Kidney epithelial cell (primary cell): Measurements from ENCODE around the gene PHF23. TPM values are rescaled to one million over a fixed set of nuclear protein-coding genes. Genes with fewer than 3 reads are reported as not detected.

Experiments
- DNase-seq: peaks from one replicate; pipeline ENCODE4 v3.0.0-alpha.2; 2010; ENCODE audit warnings: low read depth
- H3K27me3 ChIP-seq: 2 replicates; pipeline ENCODE4 v1.6.0; 2011; ENCODE audit warnings: low read length; ENCODE audit not compliant: control insufficient read depth, insufficient read depth
- H3K36me3 ChIP-seq: 2 replicates; pipeline ENCODE4 v1.5.1; 2011; ENCODE audit warnings: low read length; ENCODE audit not compliant: control insufficient read depth, insufficient read depth
- H3K4me3 ChIP-seq: 2 replicates; pipeline ENCODE4 v1.5.1; 2011; ENCODE audit warnings: low read depth, mild to moderate bottlenecking, control low read depth, low read length
- CTCF ChIP-seq: IDR thresholded peaks from 2 replicates; pipeline ENCODE4 v1.5.1; 2011; ENCODE audit warnings: mild to moderate bottlenecking, moderate library complexity, low read length, control low read depth, inconsistent platforms; ENCODE audit not compliant: insufficient read depth, poor library complexity, severe bottlenecking
- total RNA-seq: library from RNA; depleted of rRNA; stranded (reverse); fragments of >200 nt; gene quantifications from 2 replicates; pipeline ENCODE4 v1.2.3, GENCODE V29; 2015

Gene PHF23
- total RNA-seq, 1 donor from 2014 or later, result 53.3 TPM

DNA sequence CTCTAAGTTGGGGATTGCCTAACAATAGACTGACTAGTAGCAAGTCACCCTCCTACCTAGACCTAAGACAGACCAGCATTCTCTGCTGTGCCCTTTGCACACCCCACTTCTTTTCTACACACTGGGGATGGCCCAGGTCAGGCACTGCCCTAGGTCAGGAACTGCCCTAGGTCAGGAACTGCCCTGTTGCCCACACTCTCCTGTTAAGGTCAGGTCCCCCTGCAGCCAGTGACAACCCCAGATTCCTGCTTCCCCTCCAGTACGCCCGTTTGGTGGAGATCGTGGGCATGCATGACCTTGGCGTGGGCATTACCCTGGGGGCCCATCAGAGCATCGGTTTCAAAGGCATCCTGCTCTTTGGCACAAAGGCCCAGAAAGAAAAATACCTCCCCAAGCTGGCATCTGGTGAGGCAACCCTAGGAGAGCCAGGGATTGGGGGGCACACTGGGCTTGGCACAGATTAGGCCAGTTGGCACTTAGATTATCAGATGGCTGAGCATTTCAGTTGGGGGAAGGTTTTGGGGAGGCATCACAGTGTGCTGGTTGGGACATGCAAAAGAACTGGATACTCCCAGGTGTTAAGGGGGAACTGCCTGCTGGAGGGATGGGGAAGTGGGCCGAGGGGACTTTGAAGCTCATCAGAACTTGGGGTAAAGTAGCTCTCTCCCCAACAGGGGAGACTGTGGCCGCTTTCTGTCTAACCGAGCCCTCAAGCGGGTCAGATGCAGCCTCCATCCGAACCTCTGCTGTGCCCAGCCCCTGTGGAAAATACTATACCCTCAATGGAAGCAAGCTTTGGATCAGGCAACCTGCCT lies 17.8 kb downstream of the PHF23 start:
- TF ChIP-seq CTCF, result no peak
- Histone ChIP-seq H3K36me3 (peaks cover 3% of the 10 kb centered on the region), H3K4me3 (no peak overlapping the region), H3K27me3 (no peaks in the 10 kb centered on the region)
- DNase-seq, result no peak

DNA sequence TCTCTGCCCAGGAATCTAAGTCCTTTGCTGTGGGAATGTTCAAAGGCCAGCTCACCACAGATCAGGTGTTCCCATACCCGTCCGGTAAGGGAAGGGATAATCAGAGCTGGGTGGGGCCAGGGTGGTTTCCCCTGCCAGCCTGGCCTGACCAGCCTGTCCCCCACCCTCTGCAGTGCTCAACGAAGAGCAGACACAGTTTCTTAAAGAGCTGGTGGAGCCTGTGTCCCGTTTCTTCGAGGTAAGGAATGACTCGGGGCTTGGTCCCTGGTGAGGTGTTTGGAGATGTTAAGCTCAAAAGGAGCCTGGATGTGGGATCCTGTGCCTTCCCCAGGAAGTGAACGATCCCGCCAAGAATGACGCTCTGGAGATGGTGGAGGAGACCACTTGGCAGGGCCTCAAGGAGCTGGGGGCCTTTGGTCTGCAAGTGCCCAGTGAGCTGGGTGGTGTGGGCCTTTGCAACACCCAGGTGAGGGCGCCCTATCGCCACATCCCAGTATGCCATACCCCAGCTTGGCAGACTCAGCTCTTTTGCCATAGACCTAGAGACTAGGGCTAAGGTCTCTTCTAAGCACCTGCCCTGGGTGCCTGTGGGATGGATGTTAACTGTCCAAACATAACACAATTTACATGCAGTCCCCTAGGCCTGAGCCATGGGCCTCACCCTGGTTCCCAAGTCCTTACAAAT lies 18.5 kb downstream of the PHF23 start:
- peak; percentile 70 for TF ChIP-seq CTCF
- H3K27me3 ChIP-seq, result no peaks in the 10 kb centered on the region
- DNase-seq, result no peak
- peaks cover 3% of the 10 kb centered on the region for H3K36me3 ChIP-seq
- H3K4me3 ChIP-seq, result peak overlapping the region; percentile 87

DNA sequence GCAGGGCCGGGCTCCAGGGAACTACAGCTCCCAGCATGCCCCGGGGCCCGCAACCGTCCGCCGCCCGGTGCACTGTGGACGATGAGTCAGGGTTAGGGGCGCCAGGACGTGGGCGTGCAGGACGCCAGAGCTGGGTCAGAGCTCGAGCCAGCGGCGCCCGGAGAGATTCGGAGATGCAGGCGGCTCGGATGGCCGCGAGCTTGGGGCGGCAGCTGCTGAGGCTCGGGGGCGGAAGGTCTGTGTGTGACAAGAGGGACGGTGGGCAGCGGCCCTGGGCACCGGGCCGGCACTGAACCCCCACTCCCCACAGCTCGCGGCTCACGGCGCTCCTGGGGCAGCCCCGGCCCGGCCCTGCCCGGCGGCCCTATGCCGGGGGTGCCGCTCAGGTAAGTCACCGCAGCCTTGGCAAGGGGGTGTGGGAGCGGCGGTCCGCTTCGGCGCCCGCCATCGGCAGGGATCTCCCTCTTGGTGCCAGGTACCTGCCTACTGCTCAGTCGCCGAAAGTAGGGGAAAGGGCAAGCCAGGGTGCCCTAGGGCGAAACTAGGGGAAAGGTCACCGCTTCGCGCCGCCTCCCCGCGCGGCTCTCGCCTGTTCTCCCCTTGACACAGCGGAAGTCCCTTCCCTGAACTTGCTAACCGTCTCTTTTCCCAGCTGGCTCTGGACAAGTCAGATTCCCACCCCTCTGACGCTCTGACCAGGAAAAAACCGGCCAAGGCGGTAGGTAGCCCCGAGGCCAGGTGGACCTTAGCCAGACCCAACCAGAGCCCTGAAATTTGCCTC lies 19.3 kb downstream of the PHF23 start, which contains the start of the genes ACADVL and DLG4:
TSS of gene ACADVL (plus strand) at position 127 of the 781 bp plus-strand sequence. CDS start at position 174, 47 bp downstream.
TSS of gene DLG4 (minus strand) at position 25 of the 781 bp plus-strand sequence.
- DNase-seq, result no peak
- Histone ChIP-seq H3K36me3 (peaks cover 3% of the 10 kb centered on the region), H3K27me3 (no peaks in the 10 kb centered on the region), H3K4me3 (peak within 1 kb of the TSS; percentile 87)
- TF ChIP-seq CTCF, result no peak

DNA sequence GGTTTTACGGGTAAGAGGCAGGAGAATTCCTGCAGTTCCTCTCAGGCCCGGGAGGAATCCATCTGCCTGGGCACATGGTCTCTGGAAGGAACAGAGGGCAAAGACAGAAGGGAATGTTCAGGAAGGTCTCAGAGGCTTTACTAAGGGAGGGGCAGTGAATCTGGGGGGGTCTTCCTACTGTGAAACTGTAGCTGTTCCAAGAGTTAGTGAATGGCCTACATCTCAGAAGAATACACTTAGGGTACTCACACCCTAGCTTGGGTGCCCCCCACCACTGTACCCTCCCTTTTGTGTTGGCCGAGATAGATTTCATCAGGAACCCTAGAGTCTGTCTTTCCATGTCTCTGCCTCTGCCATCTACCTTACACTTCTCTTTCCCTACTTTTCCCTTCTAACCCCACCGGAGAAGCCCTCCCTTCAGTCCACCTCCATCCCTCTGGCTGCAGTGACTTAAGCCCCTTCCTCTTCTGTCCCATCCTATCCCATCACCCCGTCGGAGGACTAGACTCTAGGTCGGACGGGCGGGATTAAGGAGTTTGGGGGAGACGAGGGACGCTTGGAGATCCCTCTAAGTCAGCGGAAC lies 19.9 kb downstream of the PHF23 start:
- H3K4me3 ChIP-seq, result peak overlapping the region; percentile 87
- no peak for DNase-seq
- no peaks in the 10 kb centered on the region for H3K27me3 ChIP-seq
- no peak for TF ChIP-seq CTCF
- H3K36me3 ChIP-seq, result peaks cover 3% of the 10 kb centered on the region

DNA sequence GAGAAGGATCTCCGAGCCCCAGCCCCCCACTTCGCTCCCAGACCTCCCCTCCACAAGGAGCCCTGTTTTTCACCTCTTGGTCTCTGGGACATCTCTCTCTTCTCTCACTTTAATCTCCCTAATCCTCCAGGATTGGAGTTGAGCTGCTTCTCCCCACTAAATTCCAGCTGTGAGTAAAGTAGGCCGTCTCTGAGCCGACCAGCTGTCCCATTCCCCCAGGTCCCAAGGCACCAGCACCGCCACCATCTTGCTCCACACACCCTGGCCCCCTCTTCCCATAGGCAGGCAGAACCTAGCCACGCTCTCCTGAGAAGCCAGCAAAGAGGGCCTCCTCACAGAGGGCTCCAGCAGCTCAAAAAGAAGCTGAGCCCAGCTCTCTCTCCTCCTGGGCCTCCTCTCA lies 20.5 kb downstream of the PHF23 start:
- H3K36me3 ChIP-seq, result peaks cover 3% of the 10 kb centered on the region
- H3K27me3 ChIP-seq, result no peaks in the 10 kb centered on the region
- no peak for DNase-seq
- H3K4me3 ChIP-seq, result no peak overlapping the region
- no peak for TF ChIP-seq CTCF
